H1 (cell line): ENCODE measurements around the gene POU6F2. TPM values are rescaled to one million over a fixed set of nuclear protein-coding genes. Genes with fewer than 3 reads are reported as not detected.

Experiments
- ATF2 ChIP-seq: IDR thresholded peaks from 2 replicates; pipeline ENCODE4 v1.6.1; 2012; ENCODE audit warnings: low read length, inconsistent platforms
- BACH1 ChIP-seq: IDR thresholded peaks from 2 replicates; pipeline ENCODE4 v1.6.1; 2012; ENCODE audit warnings: low read length, improper control_type of control experiment
- CHD1 ChIP-seq: IDR thresholded peaks from 2 replicates; pipeline ENCODE4 v1.6.1; 2012; ENCODE audit warnings: low read depth, low read length, improper control_type of control experiment
- CHD2 ChIP-seq: IDR thresholded peaks from 2 replicates; pipeline ENCODE4 v1.6.1; 2012; ENCODE audit warnings: low read length, improper control_type of control experiment
- CHD7 ChIP-seq: fragments of 300-600 bp; sonication (generic); IDR thresholded peaks from 2 replicates; pipeline ENCODE4 v1.7.1; 2012; ENCODE audit warnings: low read length, moderate library complexity, mild to moderate bottlenecking, inconsistent platforms; ENCODE audit not compliant: insufficient replicate concordance
- SP2 ChIP-seq: IDR thresholded peaks from 2 replicates; pipeline ENCODE4 v1.6.1; 2012; ENCODE audit warnings: mild to moderate bottlenecking, low read length, inconsistent platforms
- TCF12 ChIP-seq: IDR thresholded peaks from 2 replicates; pipeline ENCODE4 v1.6.1; 2011; ENCODE audit warnings: low read depth, mild to moderate bottlenecking, low read length
- USF2 ChIP-seq: IDR thresholded peaks from 2 replicates; pipeline ENCODE4 v1.6.1; 2011; ENCODE audit warnings: low read length, improper control_type of control experiment
- ZNF274 ChIP-seq: IDR thresholded peaks from 2 replicates; pipeline ENCODE4 v1.7.0; 2012; ENCODE audit warnings: low read length, borderline replicate concordance; ENCODE audit errors: extremely low read depth
- polyA plus RNA-seq, 7 experiments: library from polyadenylated mRNA; depleted of rRNA in 3 of 7; stranded (reverse) in 5 of 7; unstranded in 2 of 7; fragments of >200 nt in 5 of 7; fragments of 200-250 nt in 2 of 7; gene quantifications; 1 replicate in 5 of 7; 2 replicates in 1 of 7; 4 replicates in 1 of 7; pipeline versions ENCODE4 v1.2.1 to v1.2.3, GENCODE V29; 2011 to 2013; ENCODE audit warnings: missing spikeins in 2 of 7, mixed read lengths in 2 of 7
- total RNA-seq: library from RNA; stranded (reverse); fragmentation: NEBNext Ultra II Directional; extraction: Animal tissue kit (Norgen Biotek cat#: 25700); gene quantifications from 2 replicates; pipeline ENCODE4 v1.2.1, GENCODE V29; 2021
- TF ChIP-seq, protein P1 (sequence below): IDR thresholded peaks from 2 replicates; pipeline ENCODE4 v1.6.1; 2012; ENCODE audit warnings: inconsistent platforms

POU6F2 gene
- total and polyA plus RNA-seq, 2 of the 8 experiments (the other 6 are each of a cell fraction or from before 2014, with no cell fraction given), result 1.1 to 2.0 TPM

- TF ChIP-seq CHD7 (no peak), CHD1 (no peak), SP2 (no peak), CHD2 (no peak), USF2 (no peak), BACH1 (no peak), ATF2 (no peak), TCF12 (no peak), ZNF274 (no peak)
- TF ChIP-seq, protein P1, sequence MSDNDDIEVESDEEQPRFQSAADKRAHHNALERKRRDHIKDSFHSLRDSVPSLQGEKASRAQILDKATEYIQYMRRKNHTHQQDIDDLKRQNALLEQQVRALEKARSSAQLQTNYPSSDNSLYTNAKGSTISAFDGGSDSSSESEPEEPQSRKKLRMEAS, result no peak
Observed at GRCh38 chr7:39228946-39229345, 251.2 kb downstream of the POU6F2 start (continued).
